ENCODE measurements around the gene ZNF708. TPM values are rescaled to one million over a fixed set of nuclear protein-coding genes. Genes with fewer than 3 reads are reported as not detected.
A peak's percentile ranks its signal among the peaks of the same experiment; 100 is the strongest.
"Not testable (repeated sequence)": the region's sequence is repeated elsewhere in the genome, so short reads cannot be mapped to it uniquely, and the experiment has no call there.

ZNF708 gene
- 31.8 TPM for polyA plus RNA-seq (2013, experiment 1 of 4)
- 37.0 TPM for polyA plus RNA-seq (2013, experiment 2 of 4)
- 23.3 TPM for polyA plus RNA-seq (2013, experiment 3 of 4)
- polyA plus RNA-seq (2013, experiment 4 of 4) = 30.4 TPM

- Histone ChIP-seq H3K36me3 (ENCODE audit: control insufficient read depth, insufficient read depth, low read length) (peaks cover 18% of the 10 kb centered on the region), H3K4me1 (ENCODE audit: control insufficient read depth, insufficient read depth, low read length) (no peaks in the 10 kb centered on the region), H3K4me3 (ENCODE audit: insufficient read depth, low read depth, low read length) (peak within 1 kb of the TSS; percentile 77), H3K9me3 (ENCODE audit: control insufficient read depth, low read length) (peaks cover 4% of the 10 kb centered on the region), H3K27me3 (ENCODE audit: control insufficient read depth, insufficient read depth, low read length, poor library complexity, severe bottlenecking) (no peaks in the 10 kb centered on the region), H3K27ac (ENCODE audit: insufficient read depth, low read depth, low read length, poor library complexity, severe bottlenecking) (peak within 1 kb of the TSS; percentile 97)
- WGBS, 2 experiments = 0 to 1% methylated on average over 31 of the region's 32 CpGs
These were observed at the start of gene ZNF708 for GRCh38 chr19:21328885-21329605. TSS of gene ZNF708 (minus strand) at chr19:21329410. CDS start at chr19:21329212, 198 bp downstream.

- H3K4me3 ChIP-seq (ENCODE audit: insufficient read depth, low read depth, low read length) = no peak overlapping the region
These were observed 33.1 kb upstream of the ZNF708 start for GRCh38 chr19:21362291-21362690.

DNA sequence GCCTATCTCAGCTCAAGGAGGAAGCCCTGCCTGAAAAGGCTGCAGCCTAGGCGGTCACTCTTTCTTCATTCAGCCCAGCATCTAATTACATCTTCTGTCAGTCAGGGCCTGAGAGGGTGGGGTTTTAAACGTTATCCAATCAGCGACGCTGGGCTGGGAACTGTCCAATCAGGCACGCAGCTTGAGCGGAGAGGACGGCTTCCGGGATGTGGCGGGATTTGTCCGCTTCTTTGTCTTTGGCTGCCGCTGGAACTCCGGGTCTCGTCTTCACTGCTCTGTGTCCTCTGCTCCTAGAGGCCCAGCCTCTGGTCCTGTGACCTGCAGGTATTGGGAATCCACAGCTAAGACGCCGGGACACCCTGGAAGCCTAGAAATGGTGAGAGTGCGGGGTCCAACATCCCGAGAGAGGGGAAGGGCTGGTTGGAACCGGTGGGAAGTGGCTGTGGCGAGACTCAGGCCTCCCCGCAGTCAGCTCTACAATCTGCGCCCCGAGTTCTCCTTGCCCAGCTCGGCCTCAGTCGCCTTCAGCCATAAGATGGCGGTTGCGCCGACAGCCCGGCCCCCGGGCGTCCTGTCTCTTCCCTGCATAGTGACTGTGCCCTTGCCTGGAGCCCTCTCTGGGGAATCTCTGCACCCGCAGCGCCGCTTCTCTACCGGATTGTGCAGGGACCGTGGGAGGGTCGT lies 29.7 kb upstream of the ZNF708 start, which contains the start of gene ZNF738:
TSS of gene ZNF738 (plus strand) at position 233 of the 684 bp plus-strand sequence. CDS start at position 374, 141 bp downstream.
- no peaks in the 10 kb centered on the region for H3K9me3 ChIP-seq (ENCODE audit: control insufficient read depth, low read length)
- peaks cover 26% of the 10 kb centered on the region for H3K36me3 ChIP-seq (ENCODE audit: control insufficient read depth, insufficient read depth, low read length)
- H3K4me3 ChIP-seq (ENCODE audit: insufficient read depth, low read depth, low read length) = peak within 1 kb of the TSS; percentile 95
- 0% methylated on average over 36 of the region's 36 CpGs for WGBS, 2 experiments
- H3K4me1 ChIP-seq (ENCODE audit: control insufficient read depth, insufficient read depth, low read length) = no peaks in the 10 kb centered on the region
- peak within 1 kb of the TSS; percentile 100 for H3K27ac ChIP-seq (ENCODE audit: insufficient read depth, low read depth, low read length, poor library complexity, severe bottlenecking)
- H3K27me3 ChIP-seq (ENCODE audit: control insufficient read depth, insufficient read depth, low read length, poor library complexity, severe bottlenecking) = no peaks in the 10 kb centered on the region

More at GRCh38 chr19:21362291-21362690, 33.1 kb upstream of the ZNF708 start:
- H3K27me3 ChIP-seq (ENCODE audit: control insufficient read depth, insufficient read depth, low read length, poor library complexity, severe bottlenecking) = no peaks in the 10 kb centered on the region
- H3K27ac ChIP-seq (ENCODE audit: insufficient read depth, low read depth, low read length, poor library complexity, severe bottlenecking) = no peak overlapping the region
- peaks cover 55% of the 10 kb centered on the region for H3K36me3 ChIP-seq (ENCODE audit: control insufficient read depth, insufficient read depth, low read length)
- no peaks in the 10 kb centered on the region for H3K4me1 ChIP-seq (ENCODE audit: control insufficient read depth, insufficient read depth, low read length)
- 90 to 94% methylated on average over 2 to 3 of the region's 3 CpGs for WGBS, 2 experiments
- no peaks in the 10 kb centered on the region for H3K9me3 ChIP-seq (ENCODE audit: control insufficient read depth, low read length)

- Histone ChIP-seq H3K27ac (ENCODE audit: insufficient read depth, low read depth, low read length, poor library complexity, severe bottlenecking) (no peak overlapping the region), H3K4me1 (ENCODE audit: control insufficient read depth, insufficient read depth, low read length) (no peaks in the 10 kb centered on the region), H3K4me3 (ENCODE audit: insufficient read depth, low read depth, low read length) (no peak overlapping the region), H3K36me3 (ENCODE audit: control insufficient read depth, insufficient read depth, low read length) (no peaks in the 10 kb centered on the region), H3K27me3 (ENCODE audit: control insufficient read depth, insufficient read depth, low read length, poor library complexity, severe bottlenecking) (no peaks in the 10 kb centered on the region), H3K9me3 (ENCODE audit: control insufficient read depth, low read length) (no peaks in the 10 kb centered on the region)
- WGBS, 2 experiments = 100% methylated on average over 2 of the region's 2 CpGs; no CpG with 5 or more reads in 1 of the 2 experiments
These were observed 23.6 kb upstream of the ZNF708 start for GRCh38 chr19:21352830-21353229.

- not testable (repeated sequence) for H3K27me3 ChIP-seq (ENCODE audit: control insufficient read depth, insufficient read depth, low read length, poor library complexity, severe bottlenecking); H3K9me3 ChIP-seq (ENCODE audit: control insufficient read depth, low read length); H3K4me1 ChIP-seq (ENCODE audit: control insufficient read depth, insufficient read depth, low read length); H3K36me3 ChIP-seq (ENCODE audit: control insufficient read depth, insufficient read depth, low read length); H3K27ac ChIP-seq (ENCODE audit: insufficient read depth, low read depth, low read length, poor library complexity, severe bottlenecking); H3K4me3 ChIP-seq (ENCODE audit: insufficient read depth, low read depth, low read length)
- 68 to 71% methylated on average over 2 of the region's 2 CpGs for WGBS, 2 experiments
These were observed 15.6 kb upstream of the ZNF708 start for GRCh38 chr19:21344841-21345240.

GRCh38 chr19:21335721-21336120 lies 6.5 kb upstream of the ZNF708 start:
- H3K36me3 ChIP-seq (ENCODE audit: control insufficient read depth, insufficient read depth, low read length) = no peaks in the 10 kb centered on the region
- no peak overlapping the region for H3K4me3 ChIP-seq (ENCODE audit: insufficient read depth, low read depth, low read length)
- WGBS, 2 experiments = 97 to 100% methylated on average over 1 of the region's 2 CpGs
- H3K27me3 ChIP-seq (ENCODE audit: control insufficient read depth, insufficient read depth, low read length, poor library complexity, severe bottlenecking) = no peaks in the 10 kb centered on the region
- no peak overlapping the region for H3K27ac ChIP-seq (ENCODE audit: insufficient read depth, low read depth, low read length, poor library complexity, severe bottlenecking)
- H3K9me3 ChIP-seq (ENCODE audit: control insufficient read depth, low read length) = no peaks in the 10 kb centered on the region
- H3K4me1 ChIP-seq (ENCODE audit: control insufficient read depth, insufficient read depth, low read length) = no peaks in the 10 kb centered on the region

DNA sequence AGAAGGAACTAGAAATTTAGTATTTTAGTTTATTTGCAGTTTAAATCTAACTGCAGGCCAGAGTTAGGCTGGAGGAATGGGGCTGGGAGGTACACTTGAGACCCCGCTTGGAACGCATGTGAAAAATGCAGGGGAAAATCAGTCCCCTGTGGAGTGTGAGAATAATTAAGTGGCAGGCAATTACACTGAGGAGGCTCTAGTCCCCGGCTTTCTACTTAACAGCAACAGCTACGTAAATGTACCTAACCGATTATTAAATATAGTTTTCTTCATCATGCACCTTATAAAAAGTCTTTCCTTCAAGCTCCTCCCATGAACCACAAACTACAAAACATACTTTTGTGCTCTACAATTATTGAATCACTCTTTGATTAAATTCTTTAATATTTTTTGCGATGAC lies 804 bp downstream of the ZNF708 start:
- Histone ChIP-seq H3K9me3 (ENCODE audit: control insufficient read depth, low read length) (peaks cover 4% of the 10 kb centered on the region), H3K27ac (ENCODE audit: insufficient read depth, low read depth, low read length, poor library complexity, severe bottlenecking) (peak overlapping the region; percentile 97), H3K36me3 (ENCODE audit: control insufficient read depth, insufficient read depth, low read length) (peaks cover 18% of the 10 kb centered on the region), H3K4me3 (ENCODE audit: insufficient read depth, low read depth, low read length) (peak overlapping the region; percentile 77), H3K4me1 (ENCODE audit: control insufficient read depth, insufficient read depth, low read length) (no peaks in the 10 kb centered on the region), H3K27me3 (ENCODE audit: control insufficient read depth, insufficient read depth, low read length, poor library complexity, severe bottlenecking) (no peaks in the 10 kb centered on the region)
- WGBS, 2 experiments = 2 to 4% methylated on average over 5 to 6 of the region's 6 CpGs

DNA sequence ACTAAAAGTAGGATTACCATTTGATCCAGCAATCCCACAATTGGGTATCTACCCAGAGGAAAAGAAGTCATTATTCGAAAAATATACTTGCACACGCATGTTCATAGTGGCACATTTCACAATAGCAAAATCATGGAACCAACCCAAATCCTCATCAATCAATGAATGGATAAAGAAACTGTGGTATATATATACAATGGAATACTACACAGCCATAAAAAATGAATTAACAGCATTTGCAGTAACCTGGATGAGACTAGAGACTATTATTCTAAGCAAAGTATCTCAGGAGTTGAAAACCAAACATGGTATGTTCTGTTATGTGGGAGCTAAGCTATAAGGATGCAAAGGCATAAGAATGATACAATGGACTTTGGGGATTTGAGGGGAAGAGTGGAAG lies 3.0 kb downstream of the ZNF708 start:
- H3K4me1 ChIP-seq (ENCODE audit: control insufficient read depth, insufficient read depth, low read length) = no peaks in the 10 kb centered on the region
- H3K27me3 ChIP-seq (ENCODE audit: control insufficient read depth, insufficient read depth, low read length, poor library complexity, severe bottlenecking) = no peaks in the 10 kb centered on the region
- H3K4me3 ChIP-seq (ENCODE audit: insufficient read depth, low read depth, low read length) = no peak overlapping the region
- H3K9me3 ChIP-seq (ENCODE audit: control insufficient read depth, low read length) = peaks cover 4% of the 10 kb centered on the region
- peaks cover 18% of the 10 kb centered on the region for H3K36me3 ChIP-seq (ENCODE audit: control insufficient read depth, insufficient read depth, low read length)
- H3K27ac ChIP-seq (ENCODE audit: insufficient read depth, low read depth, low read length, poor library complexity, severe bottlenecking) = no peak overlapping the region
- WGBS, 2 experiments = 100% methylated on average over 1 of the region's 2 CpGs

GRCh38 chr19:21323000-21323399 lies 6.2 kb downstream of the ZNF708 start:
- H3K4me3 ChIP-seq (ENCODE audit: insufficient read depth, low read depth, low read length) = no peak overlapping the region
- H3K27me3 ChIP-seq (ENCODE audit: control insufficient read depth, insufficient read depth, low read length, poor library complexity, severe bottlenecking) = no peaks in the 10 kb centered on the region
- H3K4me1 ChIP-seq (ENCODE audit: control insufficient read depth, insufficient read depth, low read length) = no peaks in the 10 kb centered on the region
- H3K27ac ChIP-seq (ENCODE audit: insufficient read depth, low read depth, low read length, poor library complexity, severe bottlenecking) = no peak overlapping the region
- H3K9me3 ChIP-seq (ENCODE audit: control insufficient read depth, low read length) = peaks cover 4% of the 10 kb centered on the region
- WGBS, 2 experiments = 84 to 100% methylated on average over 1 to 2 of the region's 2 CpGs
- H3K36me3 ChIP-seq (ENCODE audit: control insufficient read depth, insufficient read depth, low read length) = peaks cover 18% of the 10 kb centered on the region

GRCh38 chr19:21322528-21322927 lies 6.7 kb downstream of the ZNF708 start:
- Histone ChIP-seq H3K27me3 (ENCODE audit: control insufficient read depth, insufficient read depth, low read length, poor library complexity, severe bottlenecking) (no peaks in the 10 kb centered on the region), H3K4me3 (ENCODE audit: insufficient read depth, low read depth, low read length) (no peak overlapping the region), H3K36me3 (ENCODE audit: control insufficient read depth, insufficient read depth, low read length) (peaks cover 16% of the 10 kb centered on the region), H3K27ac (ENCODE audit: insufficient read depth, low read depth, low read length, poor library complexity, severe bottlenecking) (no peak overlapping the region), H3K4me1 (ENCODE audit: control insufficient read depth, insufficient read depth, low read length) (no peaks in the 10 kb centered on the region), H3K9me3 (ENCODE audit: control insufficient read depth, low read length) (peaks cover 4% of the 10 kb centered on the region)
- WGBS, 2 experiments = 91 to 94% methylated on average over 8 of the region's 8 CpGs
